Osteocyte (in vitro differentiated cells): ENCODE results near the gene MARS1. TPM values are rescaled to one million over a fixed set of nuclear protein-coding genes. Genes with fewer than 3 reads are reported as not detected.

Experiments
- DNase-seq: peaks from one replicate; pipeline ENCODE4 v3.0.0; 2021; ENCODE audit warnings: mixed read lengths; ENCODE audit not compliant: unreplicated experiment; ENCODE audit errors: extremely low spot score
- H3K27ac Mint-ChIP-seq: one replicate; pipeline ENCODE4 v1.8.0; 2021; ENCODE audit warnings: mild to moderate bottlenecking, mixed read lengths; ENCODE audit not compliant: unreplicated experiment
- H3K27me3 Mint-ChIP-seq: one replicate; pipeline ENCODE4 v1.8.0; 2021; ENCODE audit warnings: mixed read lengths; ENCODE audit not compliant: unreplicated experiment
- H3K36me3 Mint-ChIP-seq: one replicate; pipeline ENCODE4 v1.8.0; 2021; ENCODE audit warnings: mixed read lengths; ENCODE audit not compliant: unreplicated experiment
- H3K4me1 Mint-ChIP-seq: one replicate; pipeline ENCODE4 v1.8.0; 2021; ENCODE audit warnings: mixed read lengths; ENCODE audit not compliant: unreplicated experiment
- H3K4me3 Mint-ChIP-seq: one replicate; pipeline ENCODE4 v1.8.0; 2021; ENCODE audit warnings: mild to moderate bottlenecking, moderate library complexity, mixed read lengths; ENCODE audit not compliant: unreplicated experiment
- H3K9me3 Mint-ChIP-seq: one replicate; pipeline ENCODE4 v1.8.0; 2021; ENCODE audit warnings: mixed read lengths; ENCODE audit not compliant: unreplicated experiment
- total RNA-seq: library from RNA; stranded (reverse); gene quantifications from 2 replicates; pipeline ENCODE4 v1.2.1, GENCODE V29; 2021
- TF ChIP-seq, protein P1 (sequence below): fragments of 200-600 bp; sonication (generic); IDR thresholded peaks from 2 replicates; pipeline ENCODE4 v1.5.0; 2021; ENCODE audit warnings: antibody characterized with exemption, mild to moderate bottlenecking, moderate library complexity

MARS1 gene
- total RNA-seq, 1 donor from 2014 or later: 401 TPM

DNA sequence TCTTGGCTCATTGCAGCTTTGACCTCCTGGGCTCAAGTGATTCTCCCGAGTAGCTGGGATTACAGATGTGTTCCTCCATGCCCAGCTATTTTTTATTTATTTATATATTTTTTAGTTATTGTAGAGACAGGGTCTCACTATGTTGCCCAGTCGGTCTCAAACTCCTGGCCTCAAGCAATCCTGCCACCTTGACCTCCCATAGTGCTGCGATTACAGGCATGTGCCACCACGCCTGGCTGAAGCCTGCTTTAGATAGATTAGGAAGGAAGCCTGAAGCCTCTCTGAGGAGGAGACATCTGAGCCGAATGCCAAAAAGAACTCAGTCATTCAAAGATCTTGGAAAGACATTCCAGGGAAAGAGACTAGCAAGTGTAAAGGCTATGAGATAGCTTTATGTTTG is 43.1 kb upstream of the MARS1 start:
- H3K9me3 Mint-ChIP-seq: no peaks in the 10 kb centered on the region
- no peaks in the 10 kb centered on the region for H3K36me3 Mint-ChIP-seq
- no peak overlapping the region for H3K4me3 Mint-ChIP-seq
- H3K27ac Mint-ChIP-seq: no peak overlapping the region
- TF ChIP-seq, protein P1, sequence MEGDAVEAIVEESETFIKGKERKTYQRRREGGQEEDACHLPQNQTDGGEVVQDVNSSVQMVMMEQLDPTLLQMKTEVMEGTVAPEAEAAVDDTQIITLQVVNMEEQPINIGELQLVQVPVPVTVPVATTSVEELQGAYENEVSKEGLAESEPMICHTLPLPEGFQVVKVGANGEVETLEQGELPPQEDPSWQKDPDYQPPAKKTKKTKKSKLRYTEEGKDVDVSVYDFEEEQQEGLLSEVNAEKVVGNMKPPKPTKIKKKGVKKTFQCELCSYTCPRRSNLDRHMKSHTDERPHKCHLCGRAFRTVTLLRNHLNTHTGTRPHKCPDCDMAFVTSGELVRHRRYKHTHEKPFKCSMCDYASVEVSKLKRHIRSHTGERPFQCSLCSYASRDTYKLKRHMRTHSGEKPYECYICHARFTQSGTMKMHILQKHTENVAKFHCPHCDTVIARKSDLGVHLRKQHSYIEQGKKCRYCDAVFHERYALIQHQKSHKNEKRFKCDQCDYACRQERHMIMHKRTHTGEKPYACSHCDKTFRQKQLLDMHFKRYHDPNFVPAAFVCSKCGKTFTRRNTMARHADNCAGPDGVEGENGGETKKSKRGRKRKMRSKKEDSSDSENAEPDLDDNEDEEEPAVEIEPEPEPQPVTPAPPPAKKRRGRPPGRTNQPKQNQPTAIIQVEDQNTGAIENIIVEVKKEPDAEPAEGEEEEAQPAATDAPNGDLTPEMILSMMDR: no peak
- H3K4me1 Mint-ChIP-seq: peaks cover 3% of the 10 kb centered on the region
- DNase-seq: no peak
- no peaks in the 10 kb centered on the region for H3K27me3 Mint-ChIP-seq

DNA sequence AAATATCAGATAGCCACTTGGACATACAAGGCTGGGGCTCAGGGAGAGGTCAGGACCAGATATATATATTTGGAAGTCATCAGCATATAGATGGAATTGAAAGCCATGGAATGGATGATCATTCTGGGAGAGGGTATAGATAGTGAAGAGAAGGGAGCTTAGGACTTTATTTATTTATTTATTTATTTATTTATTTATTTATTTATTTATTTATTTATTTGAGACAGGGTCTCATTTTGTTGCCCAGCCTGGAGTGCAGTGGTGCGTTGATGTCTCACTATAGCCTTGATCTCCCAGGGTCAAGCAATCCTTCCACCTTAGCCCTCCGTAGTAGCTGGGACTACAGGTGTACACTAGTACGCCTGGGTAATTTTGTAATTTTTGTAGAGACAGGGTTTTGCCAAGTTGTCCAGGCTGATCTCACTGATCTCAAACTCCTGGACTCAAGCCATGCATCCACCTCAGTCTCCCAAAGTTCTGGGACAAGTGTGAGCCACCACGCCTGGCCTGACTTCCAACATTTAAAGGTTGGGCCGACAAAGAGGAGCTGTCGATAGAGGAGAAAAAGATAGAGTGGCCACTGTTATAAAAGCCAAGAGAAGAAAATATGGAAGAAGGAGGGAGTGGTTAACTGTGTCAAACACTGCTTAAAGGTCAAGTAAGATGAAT is 41.4 kb upstream of the MARS1 start:
- no peak overlapping the region for H3K4me3 Mint-ChIP-seq
- no peaks in the 10 kb centered on the region for H3K4me1 Mint-ChIP-seq
- H3K36me3 Mint-ChIP-seq: no peaks in the 10 kb centered on the region
- no peak overlapping the region for H3K27ac Mint-ChIP-seq
- TF ChIP-seq, protein P1: no peak
- H3K9me3 Mint-ChIP-seq: no peaks in the 10 kb centered on the region
- H3K27me3 Mint-ChIP-seq: no peaks in the 10 kb centered on the region
- DNase-seq: no peak

DNA sequence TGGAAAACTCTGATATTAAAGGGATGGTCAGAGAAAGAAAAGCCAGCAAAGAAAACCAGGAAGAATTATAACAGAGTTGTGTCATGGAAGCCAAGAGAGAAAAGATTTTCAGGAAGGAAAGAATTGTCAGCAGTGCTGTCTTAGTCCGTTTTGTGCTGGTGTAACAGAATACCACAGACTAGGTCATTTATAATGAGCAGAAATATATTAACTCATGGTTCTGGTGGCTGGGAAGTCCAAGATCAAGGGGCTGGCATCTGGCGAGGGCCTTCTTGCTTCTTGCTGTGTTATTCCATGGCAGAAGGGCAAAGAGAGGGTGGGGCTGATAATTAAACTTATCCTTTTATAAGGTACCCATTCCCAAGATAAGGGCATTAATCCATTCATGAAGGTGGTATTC is 39.2 kb upstream of the MARS1 start:
- DNase-seq: no peak
- Mint-ChIP-seq H3K9me3 (no peaks in the 10 kb centered on the region), H3K27me3 (no peaks in the 10 kb centered on the region), H3K4me1 (peaks cover 9% of the 10 kb centered on the region), H3K36me3 (no peaks in the 10 kb centered on the region), H3K4me3 (no peak overlapping the region), H3K27ac (no peak overlapping the region)
- TF ChIP-seq, protein P1: no peak

DNA sequence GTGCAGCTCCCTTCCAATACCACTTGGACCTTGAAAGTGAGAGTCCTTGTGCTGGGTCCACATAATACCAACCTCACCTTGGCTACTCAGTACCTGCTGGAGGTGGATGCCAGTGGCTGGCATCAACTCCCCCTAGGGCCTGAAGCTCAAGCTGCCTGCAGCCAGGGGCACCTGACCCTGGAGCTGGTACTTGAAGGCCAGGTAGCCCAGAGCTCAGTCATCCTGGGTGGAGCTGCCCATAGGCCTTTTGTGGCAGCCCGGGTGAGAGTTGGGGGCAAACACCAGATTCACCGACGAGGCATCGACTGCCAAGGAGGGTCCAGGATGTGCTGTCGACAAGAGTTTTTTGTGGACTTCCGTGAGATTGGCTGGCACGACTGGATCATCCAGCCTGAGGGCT is 38.5 kb upstream of the MARS1 start:
- Mint-ChIP-seq H3K9me3 (no peaks in the 10 kb centered on the region), H3K36me3 (no peaks in the 10 kb centered on the region), H3K27ac (no peak overlapping the region), H3K27me3 (no peaks in the 10 kb centered on the region), H3K4me1 (peaks cover 10% of the 10 kb centered on the region), H3K4me3 (no peak overlapping the region)
- DNase-seq: no peak
- TF ChIP-seq, protein P1: no peak

DNA sequence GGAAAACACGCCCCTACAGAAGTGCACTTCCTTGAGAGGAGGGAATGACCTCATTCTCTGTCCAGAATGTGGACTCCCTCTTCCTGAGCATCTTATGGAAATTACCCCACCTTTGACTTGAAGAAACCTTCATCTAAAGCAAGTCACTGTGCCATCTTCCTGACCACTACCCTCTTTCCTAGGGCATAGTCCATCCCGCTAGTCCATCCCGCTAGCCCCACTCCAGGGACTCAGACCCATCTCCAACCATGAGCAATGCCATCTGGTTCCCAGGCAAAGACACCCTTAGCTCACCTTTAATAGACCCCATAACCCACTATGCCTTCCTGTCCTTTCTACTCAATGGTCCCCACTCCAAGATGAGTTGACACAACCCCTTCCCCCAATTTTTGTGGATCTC is 37.8 kb upstream of the MARS1 start:
- H3K27ac Mint-ChIP-seq: no peak overlapping the region
- H3K36me3 Mint-ChIP-seq: no peaks in the 10 kb centered on the region
- peaks cover 17% of the 10 kb centered on the region for H3K4me1 Mint-ChIP-seq
- no peak overlapping the region for H3K4me3 Mint-ChIP-seq
- TF ChIP-seq, protein P1: no peak
- no peak for DNase-seq
- H3K27me3 Mint-ChIP-seq: no peaks in the 10 kb centered on the region
- no peaks in the 10 kb centered on the region for H3K9me3 Mint-ChIP-seq
